GM12872 (cell line): ENCODE data around the gene REXO4.

ENCODE experiments used
- CTCF ChIP-seq: IDR thresholded peaks from 3 replicates; pipeline ENCODE4 v1.5.1; 2011; ENCODE audit warnings: low read depth, mild to moderate bottlenecking, low read length, moderate library complexity; ENCODE audit not compliant: insufficient read depth

Gene REXO4

GRCh38 chr9:133389562-133389961, 28.2 kb downstream of the REXO4 start:
- no peak for TF ChIP-seq CTCF

GRCh38 chr9:133389025-133389557, 28.7 kb downstream of the REXO4 start:
- TF ChIP-seq CTCF = no peak

- TF ChIP-seq CTCF = no peak
Observed at GRCh38 chr9:133387680-133388079, 30.1 kb downstream of the REXO4 start.

GRCh38 chr9:133386338-133386737, 31.5 kb downstream of the REXO4 start:
- no peak for TF ChIP-seq CTCF

- TF ChIP-seq CTCF = no peak
Observed at GRCh38 chr9:133385452-133385851, 32.4 kb downstream of the REXO4 start.

GRCh38 chr9:133384736-133385321, 33.0 kb downstream of the REXO4 start:
- TF ChIP-seq CTCF = no peak

GRCh38 chr9:133383438-133383837, 34.4 kb downstream of the REXO4 start:
- TF ChIP-seq CTCF = no peak
